Keratinocyte (primary cell): Measurements from ENCODE around the gene GPD1.

Source experiments
- EZH2 ChIP-seq: IDR thresholded peaks from one replicate; pipeline ENCODE4 v1.6.1; 2012; ENCODE audit warnings: inconsistent platforms, mild to moderate bottlenecking, low read length, moderate library complexity
- TF ChIP-seq, protein P1 (sequence below), 3 experiments: IDR thresholded peaks in 1 of 3; conservative IDR thresholded peaks in 1 of 3; optimal IDR thresholded peaks in 1 of 3; 2 replicates in 2 of 3; 3 replicates in 1 of 3; pipeline versions ENCODE3 to v1.5.1; 2011; ENCODE audit warnings: low read length in 3 of 3, mild to moderate bottlenecking in 3 of 3, moderate library complexity in 2 of 3, control low read depth in 1 of 3, inconsistent platforms in 1 of 3; ENCODE audit not compliant: insufficient read depth in 2 of 3; ENCODE audit errors: extremely low read depth in 1 of 3

DNA sequence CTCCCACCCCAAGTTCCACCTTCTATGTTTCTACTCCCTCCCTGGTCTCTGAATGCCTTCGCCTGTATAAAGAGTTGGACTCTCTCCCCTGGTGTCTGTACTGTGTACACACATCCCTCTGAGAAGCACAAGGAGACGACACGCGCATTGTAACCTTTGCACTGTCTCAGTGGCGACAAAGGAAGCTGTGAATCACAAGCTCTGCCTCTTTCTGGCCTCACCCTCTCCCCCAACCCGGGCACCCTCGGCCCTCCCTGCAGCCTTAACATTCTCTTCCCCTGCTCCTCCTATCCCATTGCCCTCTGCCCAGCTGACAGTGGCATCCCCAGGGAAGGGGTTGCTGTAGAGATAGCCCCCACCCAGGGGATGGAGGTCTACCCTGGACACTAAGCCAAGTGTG lies 21.2 kb upstream of the GPD1 start:
- no peak for TF ChIP-seq EZH2
- TF ChIP-seq, protein P1, sequence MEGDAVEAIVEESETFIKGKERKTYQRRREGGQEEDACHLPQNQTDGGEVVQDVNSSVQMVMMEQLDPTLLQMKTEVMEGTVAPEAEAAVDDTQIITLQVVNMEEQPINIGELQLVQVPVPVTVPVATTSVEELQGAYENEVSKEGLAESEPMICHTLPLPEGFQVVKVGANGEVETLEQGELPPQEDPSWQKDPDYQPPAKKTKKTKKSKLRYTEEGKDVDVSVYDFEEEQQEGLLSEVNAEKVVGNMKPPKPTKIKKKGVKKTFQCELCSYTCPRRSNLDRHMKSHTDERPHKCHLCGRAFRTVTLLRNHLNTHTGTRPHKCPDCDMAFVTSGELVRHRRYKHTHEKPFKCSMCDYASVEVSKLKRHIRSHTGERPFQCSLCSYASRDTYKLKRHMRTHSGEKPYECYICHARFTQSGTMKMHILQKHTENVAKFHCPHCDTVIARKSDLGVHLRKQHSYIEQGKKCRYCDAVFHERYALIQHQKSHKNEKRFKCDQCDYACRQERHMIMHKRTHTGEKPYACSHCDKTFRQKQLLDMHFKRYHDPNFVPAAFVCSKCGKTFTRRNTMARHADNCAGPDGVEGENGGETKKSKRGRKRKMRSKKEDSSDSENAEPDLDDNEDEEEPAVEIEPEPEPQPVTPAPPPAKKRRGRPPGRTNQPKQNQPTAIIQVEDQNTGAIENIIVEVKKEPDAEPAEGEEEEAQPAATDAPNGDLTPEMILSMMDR (optimal IDR thresholded peaks at IDR 0.05 in 1 of 3, IDR thresholded peaks at IDR 0.05 in 1 of 3, conservative IDR thresholded peaks at IDR 0.05 in 1 of 3; ENCODE audit: extremely low read depth in 1 of 3, insufficient read depth in 2 of 3, low read length in 3 of 3), result no peak
